Measurements from ENCODE around the gene HAUS7.

HAUS7 gene

GRCh38 chrX:153502131-153502530 lies 31.8 kb upstream of the HAUS7 start:
- no peak overlapping the region for H3K27ac ChIP-seq
- TF ChIP-seq, protein P1, sequence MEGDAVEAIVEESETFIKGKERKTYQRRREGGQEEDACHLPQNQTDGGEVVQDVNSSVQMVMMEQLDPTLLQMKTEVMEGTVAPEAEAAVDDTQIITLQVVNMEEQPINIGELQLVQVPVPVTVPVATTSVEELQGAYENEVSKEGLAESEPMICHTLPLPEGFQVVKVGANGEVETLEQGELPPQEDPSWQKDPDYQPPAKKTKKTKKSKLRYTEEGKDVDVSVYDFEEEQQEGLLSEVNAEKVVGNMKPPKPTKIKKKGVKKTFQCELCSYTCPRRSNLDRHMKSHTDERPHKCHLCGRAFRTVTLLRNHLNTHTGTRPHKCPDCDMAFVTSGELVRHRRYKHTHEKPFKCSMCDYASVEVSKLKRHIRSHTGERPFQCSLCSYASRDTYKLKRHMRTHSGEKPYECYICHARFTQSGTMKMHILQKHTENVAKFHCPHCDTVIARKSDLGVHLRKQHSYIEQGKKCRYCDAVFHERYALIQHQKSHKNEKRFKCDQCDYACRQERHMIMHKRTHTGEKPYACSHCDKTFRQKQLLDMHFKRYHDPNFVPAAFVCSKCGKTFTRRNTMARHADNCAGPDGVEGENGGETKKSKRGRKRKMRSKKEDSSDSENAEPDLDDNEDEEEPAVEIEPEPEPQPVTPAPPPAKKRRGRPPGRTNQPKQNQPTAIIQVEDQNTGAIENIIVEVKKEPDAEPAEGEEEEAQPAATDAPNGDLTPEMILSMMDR (IDR thresholded peaks at IDR 0.05; ENCODE audit: low read depth, low read length) = no peak
- H3K27me3 ChIP-seq (ENCODE audit: insufficient read depth, low read depth, severe bottlenecking) = peaks cover 33% of the 10 kb centered on the region
- no peak overlapping the region for H3K4me3 ChIP-seq (ENCODE audit: low read depth, low read length)
- DNase-seq = no peak
- H3K36me3 ChIP-seq = no peaks in the 10 kb centered on the region
- no peaks in the 10 kb centered on the region for H3K9me3 ChIP-seq (ENCODE audit: severe bottlenecking)

- DNase-seq = no peak
- no peak overlapping the region for H3K4me3 ChIP-seq (ENCODE audit: low read depth, low read length)
- TF ChIP-seq, protein P1 (IDR thresholded peaks at IDR 0.05; ENCODE audit: low read depth, low read length) = no peak
- peaks cover 29% of the 10 kb centered on the region for H3K27me3 ChIP-seq (ENCODE audit: insufficient read depth, low read depth, severe bottlenecking)
- H3K36me3 ChIP-seq = no peaks in the 10 kb centered on the region
- H3K27ac ChIP-seq = no peak overlapping the region
- H3K9me3 ChIP-seq (ENCODE audit: severe bottlenecking) = no peaks in the 10 kb centered on the region
Measured at GRCh38 chrX:153501530-153501929, 31.2 kb upstream of the HAUS7 start.

- no peak overlapping the region for H3K4me3 ChIP-seq (ENCODE audit: low read depth, low read length)
- no peaks in the 10 kb centered on the region for H3K9me3 ChIP-seq (ENCODE audit: severe bottlenecking)
- TF ChIP-seq, protein P1 (IDR thresholded peaks at IDR 0.05; ENCODE audit: low read depth, low read length) = no peak
- no peak for DNase-seq
- no peak overlapping the region for H3K27ac ChIP-seq
- H3K36me3 ChIP-seq = no peaks in the 10 kb centered on the region
- H3K27me3 ChIP-seq (ENCODE audit: insufficient read depth, low read depth, severe bottlenecking) = peaks cover 36% of the 10 kb centered on the region
Measured at GRCh38 chrX:153500676-153501280, 30.4 kb upstream of the HAUS7 start.

DNA sequence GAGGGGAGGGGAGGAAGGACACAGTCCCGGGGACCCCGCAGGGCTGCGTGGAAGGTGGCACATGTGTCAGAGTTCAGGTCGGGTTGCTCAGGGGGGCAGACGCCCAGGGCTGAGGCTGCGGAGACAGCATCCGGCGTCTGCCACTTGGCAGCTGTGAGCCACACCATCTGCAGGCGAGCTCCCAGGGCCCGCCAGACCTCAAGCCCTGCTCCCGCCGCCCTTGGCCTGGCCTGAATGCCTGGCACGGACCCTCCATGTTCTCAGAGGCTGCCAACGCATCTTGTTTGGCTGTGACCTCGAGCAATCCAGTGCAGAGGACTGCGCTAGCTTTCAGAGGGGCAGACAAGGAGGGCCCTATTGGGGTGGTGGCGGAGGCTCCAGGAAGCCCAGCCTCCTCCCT lies 29.5 kb upstream of the HAUS7 start:
- no peak for DNase-seq
- Histone ChIP-seq H3K36me3 (no peaks in the 10 kb centered on the region), H3K27ac (no peak overlapping the region), H3K9me3 (ENCODE audit: severe bottlenecking) (no peaks in the 10 kb centered on the region), H3K27me3 (ENCODE audit: insufficient read depth, low read depth, severe bottlenecking) (peaks cover 34% of the 10 kb centered on the region), H3K4me3 (ENCODE audit: low read depth, low read length) (no peak overlapping the region)
- TF ChIP-seq, protein P1 (IDR thresholded peaks at IDR 0.05; ENCODE audit: low read depth, low read length) = no peak

DNA sequence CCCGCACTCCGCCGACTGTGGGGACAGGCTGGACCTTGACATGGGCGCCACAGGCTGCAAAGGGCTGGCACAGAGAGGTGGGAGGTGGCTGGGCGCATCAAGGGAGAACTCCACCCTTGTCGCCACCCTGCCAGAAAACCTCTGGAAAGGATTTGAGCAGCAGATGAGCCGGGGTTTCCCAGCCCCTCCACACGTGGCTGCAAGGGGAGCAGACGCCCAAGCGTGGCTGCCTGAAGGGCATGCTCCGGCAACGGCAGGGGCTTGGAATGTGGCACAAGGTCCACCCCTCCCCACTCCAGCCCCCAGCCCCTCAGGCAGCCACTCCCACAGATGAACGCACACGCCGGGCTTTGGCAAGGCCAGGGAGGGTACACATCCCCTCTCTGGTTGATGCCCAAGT lies 29.0 kb upstream of the HAUS7 start:
- TF ChIP-seq, protein P1 (IDR thresholded peaks at IDR 0.05; ENCODE audit: low read depth, low read length) = no peak

DNA sequence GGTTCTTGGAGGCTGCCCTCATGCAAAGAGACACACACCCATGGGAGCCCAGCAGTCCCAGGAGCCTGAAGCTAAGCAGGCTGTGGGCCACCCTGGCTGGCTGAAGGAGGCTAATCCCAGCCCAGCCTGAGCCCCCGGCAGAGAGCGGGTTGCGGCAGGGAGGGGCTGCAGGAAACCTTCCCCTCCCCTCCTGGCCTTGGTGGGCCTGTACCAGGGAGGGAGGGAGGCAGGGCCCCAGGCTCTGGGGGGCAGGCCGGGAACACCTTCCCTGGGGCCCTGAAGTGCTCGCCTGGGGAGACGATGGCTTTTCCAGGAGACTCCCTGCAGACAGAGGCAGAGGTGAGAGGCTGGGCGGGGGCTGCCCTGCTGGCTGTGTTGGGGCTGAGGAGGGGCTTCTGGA lies 28.1 kb upstream of the HAUS7 start:
- TF ChIP-seq, protein P1 (IDR thresholded peaks at IDR 0.05; ENCODE audit: low read depth, low read length) = no peak
- Histone ChIP-seq H3K4me3 (ENCODE audit: low read depth, low read length) (no peak overlapping the region), H3K9me3 (ENCODE audit: severe bottlenecking) (no peaks in the 10 kb centered on the region), H3K27ac (no peak overlapping the region), H3K27me3 (ENCODE audit: insufficient read depth, low read depth, severe bottlenecking) (peaks cover 33% of the 10 kb centered on the region), H3K36me3 (no peaks in the 10 kb centered on the region)
- no peak for DNase-seq

More for the DNA sequence above, 29.0 kb upstream of the HAUS7 start:
- Histone ChIP-seq H3K27me3 (ENCODE audit: insufficient read depth, low read depth, severe bottlenecking) (peaks cover 29% of the 10 kb centered on the region), H3K9me3 (ENCODE audit: severe bottlenecking) (no peaks in the 10 kb centered on the region), H3K27ac (no peak overlapping the region), H3K4me3 (ENCODE audit: low read depth, low read length) (no peak overlapping the region), H3K36me3 (no peaks in the 10 kb centered on the region)
- no peak for DNase-seq
